Ovary (tissue), 9 donors: ENCODE measurements around the gene CAMTA1. TPM values are rescaled to one million over a fixed set of nuclear protein-coding genes. Genes with fewer than 3 reads are reported as not detected.

Experiments used
- DNase-seq, 5 donors: peaks; one replicate each; pipeline ENCODE4 v3.0.0-alpha.2; 2019 to 2020
- H3K27ac ChIP-seq, 2 donors: fragments of 200-600 bp; one replicate each; pipeline versions ENCODE4 v1.5.1 to v1.8.0; 2019 to 2022
- H3K27me3 ChIP-seq: fragments of 200-600 bp; one replicate; pipeline ENCODE4 v1.8.0; 2022
- H3K36me3 ChIP-seq: fragments of 200-600 bp; sonication (generic); one replicate; pipeline ENCODE4 v1.5.1; 2019
- H3K4me1 ChIP-seq: one replicate; pipeline ENCODE4 v1.8.1; 2013; ENCODE audit warnings: mild to moderate bottlenecking, moderate library complexity; ENCODE audit not compliant: insufficient read depth
- H3K4me3 ChIP-seq: fragments of 200-600 bp; sonication (generic); one replicate; pipeline ENCODE4 v1.5.1; 2017
- H3K9me3 ChIP-seq, 2 donors: fragments of 200-600 bp in 1 of 2; sonication (generic) in 1 of 2; one replicate each; pipeline versions ENCODE4 v1.5.1 to v1.8.1; 2013 to 2019; ENCODE audit warnings: mild to moderate bottlenecking in 1 of 2, moderate library complexity in 1 of 2
- CTCF ChIP-seq, 3 donors: fragments of 450-650 bp in 2 of 3; fragments of 200-600 bp in 1 of 3; IDR thresholded peaks; one replicate each; pipeline versions ENCODE4 v1.5.1 to v1.8.0; 2016 to 2022; ENCODE audit warnings: antibody characterized with exemption in 3 of 3, mild to moderate bottlenecking in 1 of 3
- EP300 ChIP-seq: sonication (generic); formaldehyde crosslinking; IDR thresholded peaks from one replicate; pipeline ENCODE4 v1.6.1; 2017; ENCODE audit warnings: antibody characterized with exemption
- POLR2A ChIP-seq: fragments of 450-650 bp; IDR thresholded peaks from one replicate; pipeline ENCODE4 v1.6.1; 2017; ENCODE audit warnings: antibody characterized with exemption, mild to moderate bottlenecking, moderate library complexity
- WGBS, 3 donors: extraction: QIAGEN DNeasy Blood & Tissue Kit in 1 of 3; methylation state at CpG; one replicate each; pipeline versions ENCODE4 v1.1.5 to v1.1.7; 2013 to 2017; 5-methylcytosine and 5-hydroxymethylcytosine counted together
- intact Hi-C, 4 donors: fragments of 100-400 bp; cut with DNase I; formaldehyde crosslinking; loops; one replicate each; pipeline versions ENCODE4 v1.11.0 to v1.15.1; 2022 to 2023
- polyA plus RNA-seq, 2 donors: library from polyadenylated mRNA; stranded (reverse); fragments of 200-250 nt in 1 of 2; fragments of 350-450 nt in 1 of 2; fragmentation: Illumina TruSeq in 1 of 2; extraction: RNeasy Lipid Tissue Mini Kit (QIAGEN cat#74804) in 1 of 2; gene quantifications; one replicate each; pipeline ENCODE4 v1.2.3, GENCODE V29; 2013 to 2014
- total RNA-seq, 7 donors: library from RNA; depleted of rRNA in 2 of 7; stranded (reverse); fragments of >200 nt in 2 of 7; fragmentation: NEBNext Ultra II Directional in 3 of 7; extraction: Animal tissue kit (Norgen Biotek cat#: 25700) in 3 of 7; gene quantifications; one replicate each; pipeline versions ENCODE4 v1.1.0 to v1.2.4, GENCODE V29; 2016 to 2023
- donor health status: DM: no; HTN: no; CAD: no; lungs with moderate emphysema.
- donor health status: DM: no; HTN: no; CAD: no.
- donor health status: Bipolar disorder and iron deficiency.
- donor health status: DM: yes; HTN: yes; CAD: no.
- donor health status: DM: no; HTN: no; CAD: no.
- donor health status: DM: yes; HTN: yes; CAD: no.

CAMTA1 gene
- total and polyA plus RNA-seq, 9 donors, result 51.1 to 150 (median 67.4) TPM

DNA sequence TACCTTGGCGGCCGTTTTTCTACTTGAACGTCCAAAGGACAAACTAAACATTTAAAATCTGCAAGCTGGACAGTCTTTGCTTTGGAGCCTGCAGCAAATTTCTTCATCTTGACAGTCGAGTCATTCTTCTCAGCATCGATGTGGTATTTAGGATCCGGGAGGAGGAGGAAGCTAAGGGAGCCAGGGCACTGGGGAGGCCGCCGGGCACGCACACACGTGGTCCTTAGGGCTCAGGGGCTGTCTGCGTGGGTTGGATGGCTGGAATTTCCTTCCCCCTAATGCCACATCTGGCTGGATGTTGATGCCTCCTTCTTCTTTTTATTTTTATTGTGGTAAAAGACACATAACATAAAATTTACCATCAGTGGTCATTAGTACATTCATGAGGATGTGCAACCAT is 300.9 kb downstream of the CAMTA1 start:
- no peaks in the 10 kb centered on the region for H3K4me1 ChIP-seq
- TF ChIP-seq EP300 (no peak), CTCF (IDR thresholded peaks at IDR 0.05) (no peak), POLR2A (no peak)
- intact Hi-C loops, result no loop called here
- no peak for DNase-seq
- no peak overlapping the region for H3K4me3 ChIP-seq
- 72 to 83% (median 75%) methylated on average over 11 of the region's 11 CpGs for WGBS, 3 donors
- no peak overlapping the region for H3K27ac ChIP-seq
- no peaks in the 10 kb centered on the region for H3K27me3 ChIP-seq
- H3K9me3 ChIP-seq, result no peaks in the 10 kb centered on the region
- no peaks in the 10 kb centered on the region for H3K36me3 ChIP-seq

DNA sequence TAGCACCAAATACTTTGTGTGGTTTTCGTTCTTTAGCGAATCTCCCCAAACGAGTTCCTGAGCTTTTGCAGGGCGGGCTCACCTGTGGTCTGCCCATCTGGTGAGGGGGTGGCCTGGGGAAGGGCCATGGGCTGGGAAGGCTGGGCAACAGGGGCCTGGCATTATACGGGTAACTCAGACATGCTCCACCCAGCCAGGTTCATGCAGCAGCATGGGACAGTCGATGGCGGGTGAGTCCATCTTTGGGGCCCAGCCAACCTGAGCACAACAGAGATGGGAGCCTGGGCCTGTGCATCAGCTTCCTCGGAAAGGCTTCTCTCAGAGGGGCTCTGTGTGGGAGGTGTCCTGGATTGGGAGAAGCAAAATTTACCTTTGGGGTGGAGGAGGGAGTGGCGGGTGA is 302.6 kb downstream of the CAMTA1 start:
- no peaks in the 10 kb centered on the region for H3K36me3 ChIP-seq
- WGBS, 3 donors, result 88 to 90% (median 90%) methylated on average over 9 of the region's 9 CpGs
- no peaks in the 10 kb centered on the region for H3K9me3 ChIP-seq
- H3K4me3 ChIP-seq, result no peak overlapping the region
- no peaks in the 10 kb centered on the region for H3K4me1 ChIP-seq
- intact Hi-C loops, result no loop called here
- TF ChIP-seq CTCF (IDR thresholded peaks at IDR 0.05), result no peak
- no peak for TF ChIP-seq EP300
- TF ChIP-seq POLR2A, result no peak
- no peaks in the 10 kb centered on the region for H3K27me3 ChIP-seq
- H3K27ac ChIP-seq, result no peak overlapping the region
- no peak for DNase-seq

DNA sequence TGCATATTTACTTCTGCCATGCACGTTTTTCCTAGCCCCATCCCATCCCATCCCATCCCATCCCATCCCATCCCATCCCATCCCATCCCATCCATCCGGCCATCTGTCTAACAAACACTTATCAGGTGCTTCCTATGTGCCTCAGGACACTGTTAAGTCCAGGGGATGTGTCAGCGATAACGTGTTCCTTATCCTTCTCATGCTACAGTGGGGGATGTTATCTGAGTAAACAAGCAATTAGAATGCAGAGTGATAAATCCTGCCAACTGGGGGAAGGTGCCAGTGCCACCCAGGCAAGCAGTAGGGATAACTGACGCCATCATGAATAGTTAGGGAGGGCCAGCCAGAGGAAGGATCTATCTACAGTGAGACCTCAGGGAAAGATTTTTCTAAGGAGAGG is 304.2 kb downstream of the CAMTA1 start:
- no peaks in the 10 kb centered on the region for H3K9me3 ChIP-seq

DNA sequence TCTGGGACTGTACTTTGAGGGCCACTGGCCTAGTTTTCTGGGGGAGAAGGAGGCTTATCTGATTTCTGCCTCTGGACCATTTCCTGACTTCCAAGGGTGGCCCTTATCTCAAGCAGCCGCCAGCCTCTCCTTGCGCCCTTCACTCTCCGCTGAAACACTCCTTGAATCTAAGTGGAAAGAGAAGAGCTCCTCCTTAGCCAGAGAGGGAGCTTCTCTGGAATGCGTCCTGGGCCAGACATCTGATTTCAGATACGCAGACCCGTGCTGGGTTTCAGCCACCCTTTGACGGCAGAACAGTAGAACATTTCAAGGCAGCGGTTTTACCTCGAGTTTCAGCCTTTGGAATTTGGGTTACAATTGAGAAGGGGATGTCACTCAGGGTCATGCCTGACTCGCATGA is 308.0 kb downstream of the CAMTA1 start:
- H3K9me3 ChIP-seq, result no peaks in the 10 kb centered on the region
- intact Hi-C loops, result no loop called here

More for the DNA sequence above, 304.2 kb downstream of the CAMTA1 start:
- no peak for DNase-seq
- no peaks in the 10 kb centered on the region for H3K36me3 ChIP-seq
- H3K27me3 ChIP-seq, result no peaks in the 10 kb centered on the region
- no peak overlapping the region for H3K27ac ChIP-seq
- 49 to 64% (median 52%) methylated on average over 5 of the region's 5 CpGs for WGBS, 3 donors
- intact Hi-C loops, result no loop called here
- H3K4me1 ChIP-seq, result no peaks in the 10 kb centered on the region
- TF ChIP-seq EP300 (no peak), POLR2A (no peak), CTCF (IDR thresholded peaks at IDR 0.05) (no peak)
- H3K4me3 ChIP-seq, result no peak overlapping the region

More for the DNA sequence above, 308.0 kb downstream of the CAMTA1 start:
- Histone ChIP-seq H3K36me3 (no peaks in the 10 kb centered on the region), H3K27ac (no peak overlapping the region), H3K27me3 (no peaks in the 10 kb centered on the region), H3K4me3 (no peak overlapping the region), H3K4me1 (no peaks in the 10 kb centered on the region)
- WGBS, 3 donors, result 40 to 43% (median 41%) methylated on average over 10 of the region's 10 CpGs
- DNase-seq, result no peak
- TF ChIP-seq EP300 (no peak), POLR2A (no peak), CTCF (IDR thresholded peaks at IDR 0.05) (no peak)
